SK-N-SH (cell line): ENCODE results near the gene MAGED4. TPM values are rescaled to one million over a fixed set of nuclear protein-coding genes. Genes with fewer than 3 reads are reported as not detected.

Experiments used
- CTCF ChIA-PET: fragments of 300-600, 350-600 bp; formaldehyde crosslinking; extraction: SDS; loops from one replicate; lab custom pipeline; 2021; lab: Yijun Ruan, JAX
- POLR2A ChIA-PET: fragments of 350-600 bp; sonication (Branson Sonifier 250); formaldehyde crosslinking; extraction: SDS; loops from one replicate; lab custom pipeline; 2020; ENCODE audit warnings: antibody characterized with exemption, inconsistent platforms; lab: Yijun Ruan, JAX
- DNase-seq: peaks from one replicate; pipeline ENCODE4 v3.0.0; 2012
- H2AFZ ChIP-seq: fragments of 200-600 bp; sonication (generic); 2 replicates; pipeline ENCODE4 v1.8.1; 2016; ENCODE audit warnings: antibody characterized with exemption, mild to moderate bottlenecking, low read depth
- H3F3A ChIP-seq: fragments of 200-600 bp; sonication (generic); replicated peaks from 2 replicates; pipeline ENCODE3; 2016; ENCODE audit warnings: antibody characterized with exemption, mild to moderate bottlenecking; ENCODE audit not compliant: insufficient read depth
- H3K27ac ChIP-seq, 2 experiments: fragments of 200-500 bp in 1 of 2; fragments of 200-600 bp in 1 of 2; sonication (Bioruptor generic) in 1 of 2; sonication (generic), shearing (Covaris generic) in 1 of 2; 2 replicates each; pipeline versions ENCODE4 v1.5.1 to v1.6.1; 2014 to 2016; ENCODE audit warnings: low read depth in 2 of 2, inconsistent platforms in 1 of 2, low read length in 1 of 2, mild to moderate bottlenecking in 1 of 2, mixed read lengths in 1 of 2
- H3K27me3 ChIP-seq: fragments of 200-600 bp; sonication (generic), shearing (Covaris generic); 2 replicates; pipeline ENCODE4 v1.6.1; 2016; ENCODE audit warnings: mixed run types; ENCODE audit not compliant: insufficient read depth
- H3K36me3 ChIP-seq, 2 experiments: fragments of 200-500 bp in 1 of 2; fragments of 200-600 bp in 1 of 2; sonication (Bioruptor generic) in 1 of 2; sonication (generic) in 1 of 2; replicated peaks in 1 of 2; 2 replicates each; pipeline versions ENCODE3 to v1.5.1; 2014 to 2016; ENCODE audit warnings: low read length in 1 of 2, mild to moderate bottlenecking in 1 of 2; ENCODE audit not compliant: insufficient read depth in 2 of 2, control insufficient read depth in 1 of 2
- H3K4me1 ChIP-seq, 2 experiments: fragments of 200-500 bp in 1 of 2; fragments of 200-600 bp in 1 of 2; sonication (Bioruptor generic) in 1 of 2; sonication (generic), shearing (Covaris generic) in 1 of 2; 2 replicates each; pipeline versions ENCODE4 v1.5.1 to v1.6.1; 2014 to 2016; ENCODE audit warnings: low read depth in 1 of 2, low read length in 1 of 2, mixed run types in 1 of 2; ENCODE audit not compliant: insufficient read depth in 2 of 2, control insufficient read depth in 1 of 2
- H3K4me2 ChIP-seq: fragments of 200-600 bp; sonication (generic), shearing (Covaris generic); 2 replicates; pipeline ENCODE4 v1.6.1; 2017; ENCODE audit warnings: mixed run types
- H3K4me3 ChIP-seq, 2 experiments: fragments of 200-500 bp in 1 of 2; fragments of 200-600 bp in 1 of 2; sonication (Bioruptor generic) in 1 of 2; sonication (generic), shearing (Covaris generic) in 1 of 2; 2 replicates each; pipeline versions ENCODE4 v1.5.1 to v1.8.1; 2014 to 2016; ENCODE audit warnings: low read depth in 2 of 2, inconsistent platforms in 1 of 2, low read length in 1 of 2, mild to moderate bottlenecking in 1 of 2, mixed read lengths in 1 of 2, moderate library complexity in 1 of 2
- H3K79me2 ChIP-seq: fragments of 200-600 bp; sonication (generic); 2 replicates; pipeline ENCODE4 v1.8.1; 2017; ENCODE audit warnings: mild to moderate bottlenecking; ENCODE audit not compliant: insufficient read depth
- H3K9ac ChIP-seq: fragments of 200-600 bp; sonication (generic); 2 replicates; pipeline ENCODE4 v1.6.1; 2017; ENCODE audit warnings: mixed run types
- H3K9me2 ChIP-seq: fragments of 200-600 bp; sonication (generic); 2 replicates; pipeline ENCODE4 v1.6.1; 2017; ENCODE audit warnings: mixed run types
- H3K9me3 ChIP-seq: fragments of 200-600 bp; sonication (generic); 2 replicates; pipeline ENCODE4 v1.6.1; 2017; ENCODE audit warnings: mixed run types, mild to moderate bottlenecking, moderate library complexity
- H4K20me1 ChIP-seq: fragments of 200-600 bp; sonication (generic); 2 replicates; pipeline ENCODE4 v1.6.1; 2017; ENCODE audit warnings: mild to moderate bottlenecking, mixed run types; ENCODE audit not compliant: insufficient read depth
- EP300 ChIP-seq, 2 experiments: IDR thresholded peaks; 2 replicates each; pipeline versions ENCODE4 v1.4.0 to v1.6.1; 2012; ENCODE audit warnings: borderline replicate concordance in 1 of 2, low read depth in 1 of 2, low read length in 1 of 2
- EZH2phosphoT487 ChIP-seq: fragments of 200-600 bp; sonication (generic); IDR thresholded peaks from 2 replicates; pipeline ENCODE4 v1.6.1; 2017; ENCODE audit warnings: low read depth, mixed run types, mild to moderate bottlenecking, antibody characterized with exemption, moderate library complexity, borderline replicate concordance
- FOSL2 ChIP-seq: IDR thresholded peaks from 2 replicates; pipeline ENCODE4 v1.4.0; 2012; ENCODE audit warnings: low read depth, mild to moderate bottlenecking, moderate library complexity, borderline replicate concordance
- IRF3 ChIP-seq: fragments of 150-350 bp; IDR thresholded peaks from 2 replicates; pipeline ENCODE4 v1.6.1; 2016; ENCODE audit warnings: mild to moderate bottlenecking, low read depth, low read length
- JUND ChIP-seq: IDR thresholded peaks from 2 replicates; pipeline ENCODE4 v1.4.0; 2012
- MAX ChIP-seq: IDR thresholded peaks from 2 replicates; pipeline ENCODE4 v1.4.0; 2012; ENCODE audit warnings: low read depth
- NFIC ChIP-seq: IDR thresholded peaks from 2 replicates; pipeline ENCODE4 v1.4.0; 2012; ENCODE audit warnings: borderline replicate concordance
- NRF1 ChIP-seq: IDR thresholded peaks from 2 replicates; pipeline ENCODE4 v1.6.1; 2012; ENCODE audit warnings: low read depth, mild to moderate bottlenecking, low read length
- RCOR1 ChIP-seq: fragments of 150-350 bp; IDR thresholded peaks from 2 replicates; pipeline ENCODE4 v1.6.1; 2017; ENCODE audit warnings: antibody characterized with exemption, low read length
- REST ChIP-seq: IDR thresholded peaks from 2 replicates; pipeline ENCODE4 v1.6.1; 2012; ENCODE audit warnings: mild to moderate bottlenecking, low read depth, low read length, moderate library complexity
- RFX5 ChIP-seq: IDR thresholded peaks from 2 replicates; pipeline ENCODE4 v1.6.1; 2012; ENCODE audit warnings: mild to moderate bottlenecking, improper control_type of control experiment, low read length
- TAF1 ChIP-seq: IDR thresholded peaks from 2 replicates; pipeline ENCODE4 v1.6.1; 2012; ENCODE audit warnings: low read depth, mild to moderate bottlenecking, low read length, moderate library complexity, borderline replicate concordance
- TCF12 ChIP-seq: IDR thresholded peaks from 2 replicates; pipeline ENCODE4 v1.4.0; 2012
- TEAD4 ChIP-seq: IDR thresholded peaks from 2 replicates; pipeline ENCODE4 v1.4.0; 2012; ENCODE audit warnings: mild to moderate bottlenecking, borderline replicate concordance; ENCODE audit not compliant: insufficient read depth
- YY1 ChIP-seq: IDR thresholded peaks from 2 replicates; pipeline ENCODE4 v1.4.0; 2012; ENCODE audit warnings: low read depth, mild to moderate bottlenecking
- ZBTB33 ChIP-seq: IDR thresholded peaks from 2 replicates; pipeline ENCODE4 v1.4.0; 2012; ENCODE audit warnings: low read depth, borderline replicate concordance
- WGBS: methylation state at CpG from one replicate; pipeline ENCODE4 v1.1.6; 2017; ENCODE audit warnings: low lambda C conversion rate; 5-methylcytosine and 5-hydroxymethylcytosine counted together
- polyA plus RNA-seq, 3 experiments: library from polyadenylated mRNA; depleted of rRNA; stranded (reverse); fragments of >200 nt; gene quantifications; 2 replicates each; pipeline ENCODE4 v1.2.3, GENCODE V29; 2012
- TF ChIP-seq, protein P1 (sequence below): IDR thresholded peaks from 2 replicates; pipeline ENCODE4; 2012
- TF ChIP-seq, protein P2 (sequence below): fragments of 200-600 bp; sonication (generic); IDR thresholded peaks from 2 replicates; pipeline ENCODE4 v1.6.1; 2017; ENCODE audit warnings: antibody characterized with exemption, mild to moderate bottlenecking, moderate library complexity

The MAGED4 gene
- polyA plus RNA-seq, 1 of the 3 experiments (the other 2 are of a cell fraction): 26.6 TPM

- no peak for DNase-seq
- no peak overlapping the region for H3K4me2 ChIP-seq
- H3K36me3 ChIP-seq: no peaks in the 10 kb centered on the region
- no peaks in the 10 kb centered on the region for H3K9me3 ChIP-seq
- H3K27ac ChIP-seq: no peak overlapping the region
- no peak for TF ChIP-seq EZH2phosphoT487
- no peak for TF ChIP-seq MAX
- TF ChIP-seq NRF1: no peak
- no peak for TF ChIP-seq TEAD4
- no peak for TF ChIP-seq YY1
- TF ChIP-seq TAF1: no peak
- TF ChIP-seq TCF12: no peak
- no peak for TF ChIP-seq RCOR1
- no peak for TF ChIP-seq EP300 (IDR thresholded peaks at IDR 0.05; ENCODE audit: borderline replicate concordance in 1 of 2, low read depth in 1 of 2, low read length in 1 of 2)
- no peak for TF ChIP-seq REST
- no peak for TF ChIP-seq NFIC
- TF ChIP-seq JUND: no peak
- TF ChIP-seq, protein P1, sequence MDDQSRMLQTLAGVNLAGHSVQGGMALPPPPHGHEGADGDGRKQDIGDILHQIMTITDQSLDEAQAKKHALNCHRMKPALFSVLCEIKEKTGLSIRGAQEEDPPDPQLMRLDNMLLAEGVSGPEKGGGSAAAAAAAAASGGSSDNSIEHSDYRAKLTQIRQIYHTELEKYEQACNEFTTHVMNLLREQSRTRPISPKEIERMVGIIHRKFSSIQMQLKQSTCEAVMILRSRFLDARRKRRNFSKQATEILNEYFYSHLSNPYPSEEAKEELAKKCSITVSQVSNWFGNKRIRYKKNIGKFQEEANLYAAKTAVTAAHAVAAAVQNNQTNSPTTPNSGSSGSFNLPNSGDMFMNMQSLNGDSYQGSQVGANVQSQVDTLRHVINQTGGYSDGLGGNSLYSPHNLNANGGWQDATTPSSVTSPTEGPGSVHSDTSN: no peak
- TF ChIP-seq, protein P2, sequence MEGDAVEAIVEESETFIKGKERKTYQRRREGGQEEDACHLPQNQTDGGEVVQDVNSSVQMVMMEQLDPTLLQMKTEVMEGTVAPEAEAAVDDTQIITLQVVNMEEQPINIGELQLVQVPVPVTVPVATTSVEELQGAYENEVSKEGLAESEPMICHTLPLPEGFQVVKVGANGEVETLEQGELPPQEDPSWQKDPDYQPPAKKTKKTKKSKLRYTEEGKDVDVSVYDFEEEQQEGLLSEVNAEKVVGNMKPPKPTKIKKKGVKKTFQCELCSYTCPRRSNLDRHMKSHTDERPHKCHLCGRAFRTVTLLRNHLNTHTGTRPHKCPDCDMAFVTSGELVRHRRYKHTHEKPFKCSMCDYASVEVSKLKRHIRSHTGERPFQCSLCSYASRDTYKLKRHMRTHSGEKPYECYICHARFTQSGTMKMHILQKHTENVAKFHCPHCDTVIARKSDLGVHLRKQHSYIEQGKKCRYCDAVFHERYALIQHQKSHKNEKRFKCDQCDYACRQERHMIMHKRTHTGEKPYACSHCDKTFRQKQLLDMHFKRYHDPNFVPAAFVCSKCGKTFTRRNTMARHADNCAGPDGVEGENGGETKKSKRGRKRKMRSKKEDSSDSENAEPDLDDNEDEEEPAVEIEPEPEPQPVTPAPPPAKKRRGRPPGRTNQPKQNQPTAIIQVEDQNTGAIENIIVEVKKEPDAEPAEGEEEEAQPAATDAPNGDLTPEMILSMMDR: no peak
- TF ChIP-seq RFX5: no peak
- no peak for TF ChIP-seq ZBTB33
- TF ChIP-seq FOSL2: no peak
- no peak for TF ChIP-seq IRF3
- ChIA-PET POLR2A (no interaction called here), CTCF (no interaction called here)
- H3K27me3 ChIP-seq: no peaks in the 10 kb centered on the region
- H2AFZ ChIP-seq: no peak overlapping the region
- H3K79me2 ChIP-seq: no peaks in the 10 kb centered on the region
- H4K20me1 ChIP-seq: no peaks in the 10 kb centered on the region
- no peaks in the 10 kb centered on the region for H3F3A ChIP-seq
- H3K9me2 ChIP-seq: no peaks in the 10 kb centered on the region
- no peaks in the 10 kb centered on the region for H3K4me1 ChIP-seq
- WGBS: 11% methylated on average over 3 of the region's 3 CpGs
- H3K9ac ChIP-seq: no peak overlapping the region
- H3K4me3 ChIP-seq: no peak overlapping the region
Observed at GRCh38 chrX:52216541-52216940, 31.9 kb downstream of the MAGED4 start.
